ENCODE data around the gene LGR6. TPM values are rescaled to one million over a fixed set of nuclear protein-coding genes. Genes with fewer than 3 reads are reported as not detected.
"Not testable (repeated sequence)": the region's sequence is repeated elsewhere in the genome, so short reads cannot be mapped to it uniquely, and the experiment has no call there.

LGR6 gene
- total and polyA plus RNA-seq, 2 experiments from 2014 or later, result 0.66 to 0.89 TPM

- TF ChIP-seq REST (IDR thresholded peaks at IDR 0.05; ENCODE audit: unreplicated experiment), result no peak
- TF ChIP-seq EZH2 (IDR thresholded peaks at IDR 0.05; ENCODE audit: low read depth, unreplicated experiment), result no peak
- no peak for TF ChIP-seq JUNB (IDR thresholded peaks at IDR 0.05; ENCODE audit: unreplicated experiment)
- TF ChIP-seq CTCF (conservative IDR thresholded peaks at IDR 0.05; ENCODE audit: low read depth in 2 of 2), result no peak
- no peak for TF ChIP-seq ETS1 (IDR thresholded peaks at IDR 0.05)
- no peak for TF ChIP-seq ZNF114 (CRISPR knock-in tag; IDR thresholded peaks at IDR 0.05)
- TF ChIP-seq EZH2phosphoT487 (IDR thresholded peaks at IDR 0.05; ENCODE audit: unreplicated experiment), result no peak
Measured at GRCh38 chr1:202189918-202190715, 3.5 kb upstream of the LGR6 start (continued).

- not testable (repeated sequence) for H3K4me1 Mint-ChIP-seq
- peaks cover 36% of the 10 kb centered on the region for H3K27me3 Mint-ChIP-seq (ENCODE audit: insufficient read depth, low read depth, poor library complexity)
Measured at GRCh38 chr1:202191391-202191790, 2.2 kb upstream of the LGR6 start.

More at GRCh38 chr1:202191391-202191790, 2.2 kb upstream of the LGR6 start:
- H3K27ac ChIP-seq (ENCODE audit: low read depth); DNase-seq (ENCODE audit: low spot score); H3K36me3 Mint-ChIP-seq (ENCODE audit: low read depth); H2AFZ ChIP-seq; H3K9me3 Mint-ChIP-seq; H3K27ac Mint-ChIP-seq; H3K4me3 Mint-ChIP-seq; H4K20me1 ChIP-seq (replicated peaks; ENCODE audit: insufficient read depth); H3K4me2 ChIP-seq; H3K36me3 ChIP-seq (ENCODE audit: insufficient read depth); H3K4me1 ChIP-seq (ENCODE audit: insufficient read depth); H3K4me3 ChIP-seq; H3K79me2 ChIP-seq (replicated peaks; ENCODE audit: insufficient read depth); ATAC-seq; H3K9me2 ChIP-seq (ENCODE audit: insufficient read depth); H3F3A ChIP-seq (replicated peaks; ENCODE audit: low read depth): not testable (repeated sequence)
- peaks cover 34% of the 10 kb centered on the region for H3K27me3 ChIP-seq (ENCODE audit: insufficient read depth)

Measured in GM23338 (cell line).